ENCODE data around the gene GTF2H1. TPM values are rescaled to one million over a fixed set of nuclear protein-coding genes. Genes with fewer than 3 reads are reported as not detected.
A peak's percentile ranks its signal among the peaks of the same experiment; 100 is the strongest.

The GTF2H1 gene
- total RNA-seq (2011; cell fraction: chromatin; rRNA removed; ENCODE audit: low replicate concordance) = 94.2 and 220 TPM in 2 replicates
- total RNA-seq (2011; cell fraction: nucleolus; rRNA removed) = 55.9 and 60.4 TPM in 2 replicates
- total RNA-seq (2011; cell fraction: nucleoplasm; rRNA removed) = 92.5 and 135 TPM in 2 replicates
- 60.2 and 63.9 TPM in 2 replicates for total RNA-seq (2014; rRNA removed)
- total RNA-seq (2014; rRNA removed; fragmentation: Illumina TruSeq; extraction: Trizol) = 101 and 104 TPM in 2 replicates
- total RNA-seq (2015; rRNA removed; fragmentation: Illumina TruSeq; extraction: Trizol) = 104 and 114 TPM in 2 replicates
- 63.8 and 67.2 TPM in 2 replicates for total RNA-seq (2021)
- 45.4 and 56.9 TPM in 2 replicates for polyA plus RNA-seq (2011; rRNA removed)
- 24.1 and 31.5 TPM in 2 replicates for polyA plus RNA-seq (2011; cell fraction: cytosol; rRNA removed)
- polyA plus RNA-seq (2011; cell fraction: nucleus; rRNA removed) = 42.8 and 46.1 TPM in 2 replicates
- 44.7 and 45.2 TPM in 2 replicates for polyA plus RNA-seq (2012)
- 80.7 and 98.6 TPM in 2 replicates for polyA plus RNA-seq (2014; fragmentation: Illumina TruSeq; extraction: Trizol)
- polyA plus RNA-seq (2014; fragmentation: Nextera tagmentation; extraction: Ambion mirVana) = 100 to 1,000 TPM in 1 of 2 experiments, 10 to 100 TPM in 1; 92.1 to 126 TPM
- polyA plus RNA-seq (2014; rRNA removed) = 72.1 and 79.5 TPM in 2 replicates
- 80.7 and 89.1 TPM in 2 replicates for polyA minus RNA-seq (2011; rRNA and poly(A)+ RNA removed)
- polyA minus RNA-seq (2011; cell fraction: cytosol; rRNA and poly(A)+ RNA removed) = 27.6 and 30.5 TPM in 2 replicates
- polyA minus RNA-seq (2011; cell fraction: nucleus; rRNA and poly(A)+ RNA removed) = 56.7 and 91.1 TPM in 2 replicates
- percentile 87 among the genes with signal in this experiment for Bru-seq, nascent RNA
- percentile 90 among the genes with signal in this experiment for BruChase-seq, experiment 1, labeled RNA remaining after a 2-hour chase
- percentile 88 among the genes with signal in this experiment for BruChase-seq, experiment 2, labeled RNA remaining after a 6-hour chase
- long read RNA-seq, experiment 1, transcript GTF2H1-201 (15 exons, 2,982 nt) = major isoform, 143 of 216 reads
- long read RNA-seq, experiment 1, transcript GTF2H1-203 (16 exons, 2,707 nt) = minor isoform, 7 of 216 reads
- long read RNA-seq, experiment 1, partial matches to known transcripts = 22 of 216 reads
- long read RNA-seq, experiment 1, other reads (novel, unspliced or antisense) = 36 of 216 reads
- long read RNA-seq, experiment 2, transcript GTF2H1-201 (15 exons, 2,982 nt) = major isoform, 12 of 57 reads
- long read RNA-seq, experiment 2, partial matches to known transcripts = 25 of 57 reads
- long read RNA-seq, experiment 2, other reads (novel, unspliced or antisense) = 19 of 57 reads
- long read RNA-seq, experiment 3, transcript GTF2H1-201 (15 exons, 2,982 nt) = major isoform, 39 of 77 reads
- long read RNA-seq, experiment 3, partial matches to known transcripts = 24 of 77 reads
- long read RNA-seq, experiment 3, other reads (novel, unspliced or antisense) = 9 of 77 reads

DNA sequence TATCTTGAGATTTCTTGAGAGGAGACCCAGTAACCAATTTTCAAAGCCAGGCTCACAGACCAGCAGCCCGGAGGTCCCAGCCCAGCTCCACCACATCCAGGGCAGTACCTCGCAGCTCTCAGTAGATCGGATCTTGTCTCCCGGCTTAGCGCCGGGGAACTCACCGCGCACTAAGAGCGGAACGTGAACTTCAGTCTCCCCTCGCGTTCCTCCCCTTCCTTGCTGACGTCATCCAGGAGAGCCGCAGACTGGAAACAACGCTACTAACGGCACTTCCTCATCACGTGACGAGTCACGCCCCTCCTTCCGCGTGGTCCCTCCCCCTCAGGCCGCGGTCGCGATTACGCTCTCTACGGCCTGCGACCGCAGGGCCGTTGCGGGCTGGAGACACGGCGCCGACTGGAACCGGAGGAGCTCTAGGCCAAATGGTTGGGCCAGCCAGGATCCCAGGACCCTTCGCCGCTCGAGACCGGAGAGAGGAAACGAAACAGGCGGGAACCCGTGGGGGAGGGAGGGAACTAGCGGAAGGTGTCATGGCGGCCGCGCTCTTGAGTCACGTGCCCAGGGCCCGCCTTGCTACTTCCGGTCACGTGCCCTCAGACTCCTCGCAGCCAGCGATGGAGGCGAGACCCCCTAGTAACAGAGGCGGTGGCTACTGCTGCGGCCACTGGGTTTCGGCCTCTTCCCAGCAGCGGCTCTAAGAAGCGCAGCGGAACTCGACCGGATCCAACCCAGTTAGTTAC is at the start of gene GTF2H1, which contains the start of gene HPS5:
Gene GTF2H1 (plus strand): TSS at position 599 of the 743 bp plus-strand sequence. CDS start 10,508 bp downstream, outside the sequence.
Gene HPS5 (minus strand): TSS at position 172 of the 743 bp plus-strand sequence. CDS start 4,282 bp downstream, outside the sequence.
- Histone ChIP-seq H3K4me2 (ENCODE audit: insufficient read depth, low read length) (peak within 1 kb of the TSS; percentile 96), H3K9me3 (replicated peaks; ENCODE audit: control insufficient read depth, insufficient read depth, low read depth, low read length) (no peaks in the 10 kb centered on the region), H2AFZ (ENCODE audit: low read depth, low read length) (peak within 1 kb of the TSS; percentile 98), H3K9me1 (ENCODE audit: control insufficient read depth, insufficient read depth, low read length) (no peaks in the 10 kb centered on the region), H3K27ac (ENCODE audit: extremely low read depth, low read depth, low read length) (peak within 1 kb of the TSS; percentile 96), H3K4me1 (replicated peaks in 1 of 2; ENCODE audit: control insufficient read depth in 2 of 2, insufficient read depth in 2 of 2, low read length in 2 of 2) (peaks cover 0 to 23% of the 10 kb centered on the region in 2 experiments; a peak in 3 of 5 replicates), H3K79me2 (ENCODE audit: control insufficient read depth, insufficient read depth, low read length) (peaks cover 94% of the 10 kb centered on the region), H3K4me3 (peak within 1 kb of the TSS; percentile 59), H3K27me3 (ENCODE audit: control insufficient read depth in 2 of 2, insufficient read depth in 2 of 2, low read length in 2 of 2) (no peaks in the 10 kb centered on the region; a peak in 1 of 5 replicates), H3K36me3 (ENCODE audit: control insufficient read depth, insufficient read depth, low read length) (peaks cover 33% of the 10 kb centered on the region), H3K9ac (ENCODE audit: insufficient read depth in 1 of 2, low read depth in 2 of 2, low read length in 2 of 2) (peak within 1 kb of the TSS; percentile 91 to 95), H4K20me1 (replicated peaks; ENCODE audit: control insufficient read depth, insufficient read depth, low read length) (no peaks in the 10 kb centered on the region)
- WGBS (ENCODE audit: insufficient coverage, low coverage, missing lambda C conversion rate) = 0% methylated on average over 46 of the region's 61 CpGs
- no TSS peak for BruUV-seq (replicated peaks)
- FAIRE-seq (peak; percentile 97), DNase-seq (ENCODE audit: extremely low read depth in 1 of 4, low spot score in 3 of 4) (peak; percentile 95 to 99 (median 96)), ATAC-seq (peak; percentile 86)
- CTCF ChIA-PET (ENCODE audit: low intra/inter-chr PET ratio) = no interaction called here
- POLR2A ChIA-PET = interaction anchor here (0.9 to 1.9 kb wide), 10 partner anchors 9 to 205 kb away, joined by 3 to 12 read pairs (median 4); partner anchors contain the start of genes LDHA and TSG101
- in situ Hi-C loops (cut with MboI) = no loop called here
- intact Hi-C loops (cut with micrococcal nuclease) = loop anchor here (1.0 to 5.0 kb wide), 2 partner anchors 74 to 205 kb away; partner anchors contain the start of gene TSG101
- peak; percentile 96; the same call in 1 of the 2 replicates for TF ChIP-seq KAT7 (CRISPR knock-in tag; IDR thresholded peaks at IDR 0.05; ENCODE audit: borderline replicate concordance)
- peak; percentile 94 for TF ChIP-seq SUPT5H (IDR thresholded peaks at IDR 0.05)
- peak; percentile 41 for TF ChIP-seq NEUROD1 (IDR thresholded peaks at IDR 0.05; ENCODE audit: borderline replicate concordance, low read depth, low read length, partially characterized antibody)
- peak in 1 of 2 experiments; percentile 86; a peak in 2 of 4 replicates for TF ChIP-seq FOXA3 (CRISPR knock-in tag; conservative IDR thresholded peaks at IDR 0.05 in 1 of 2, IDR thresholded peaks at IDR 0.05 in 1 of 2)
- TF ChIP-seq BCOR (IDR thresholded peaks at IDR 0.05) = peak; percentile 18; the same call in 1 of the 2 replicates
- no peak for TF ChIP-seq ZNF780A (CRISPR knock-in tag; IDR thresholded peaks at IDR 0.05)
- TF ChIP-seq SP1 (CRISPR knock-in tag; IDR thresholded peaks at IDR 0.05) = peak; percentile 99
- no peak for TF ChIP-seq MCM7 (IDR thresholded peaks at IDR 0.05)
- no peak for TF ChIP-seq GATAD2B (IDR thresholded peaks at IDR 0.05; ENCODE audit: borderline replicate concordance)
- TF ChIP-seq OTX1 (CRISPR knock-in tag; IDR thresholded peaks at IDR 0.05) = no peak
- TF ChIP-seq, protein P1, sequence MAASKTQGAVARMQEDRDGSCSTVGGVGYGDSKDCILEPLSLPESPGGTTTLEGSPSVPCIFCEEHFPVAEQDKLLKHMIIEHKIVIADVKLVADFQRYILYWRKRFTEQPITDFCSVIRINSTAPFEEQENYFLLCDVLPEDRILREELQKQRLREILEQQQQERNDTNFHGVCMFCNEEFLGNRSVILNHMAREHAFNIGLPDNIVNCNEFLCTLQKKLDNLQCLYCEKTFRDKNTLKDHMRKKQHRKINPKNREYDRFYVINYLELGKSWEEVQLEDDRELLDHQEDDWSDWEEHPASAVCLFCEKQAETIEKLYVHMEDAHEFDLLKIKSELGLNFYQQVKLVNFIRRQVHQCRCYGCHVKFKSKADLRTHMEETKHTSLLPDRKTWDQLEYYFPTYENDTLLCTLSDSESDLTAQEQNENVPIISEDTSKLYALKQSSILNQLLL (CRISPR knock-in tag; IDR thresholded peaks at IDR 0.05; ENCODE audit: borderline replicate concordance) = no peak
- TF ChIP-seq RUNX1 (IDR thresholded peaks at IDR 0.05; ENCODE audit: low read depth) = no peak
- TF ChIP-seq PHF20 (IDR thresholded peaks at IDR 0.05; ENCODE audit: partially characterized antibody) = peak; percentile 97
- TF ChIP-seq SNRNP70 (optimal IDR thresholded peaks at IDR 0.05; ENCODE audit: low read depth, low read length) = no peak
- TF ChIP-seq HDAC1 (IDR thresholded peaks at IDR 0.05) = peak in 1 of 2 experiments; percentile 98; a peak in 2 of 4 replicates
- no peak for TF ChIP-seq PYGO2 (tag; IDR thresholded peaks at IDR 0.05)
- TF ChIP-seq ZNF140 (CRISPR knock-in tag; IDR thresholded peaks at IDR 0.05) = no peak

Measured in K562 (cell line).